IPS DF 4.7 (cell line): ENCODE data around the gene UBASH3B.
A peak's percentile ranks its signal among the peaks of the same experiment; 100 is the strongest.

Experiments used
- DNase-seq: peaks from one replicate; pipeline ENCODE4 v3.0.0-alpha.2; 2013; ENCODE audit warnings: low spot score; ENCODE audit errors: extremely low read depth

The UBASH3B gene

GRCh38 chr11:122751292-122752070, 96.0 kb downstream of the UBASH3B start:
- DNase-seq: no peak

GRCh38 chr11:122754028-122754427, 98.5 kb downstream of the UBASH3B start:
- DNase-seq: no peak

- DNase-seq: peak; percentile 30
These were observed 99.2 kb downstream of the UBASH3B start for GRCh38 chr11:122754553-122755322.

GRCh38 chr11:122755409-122755808, 99.9 kb downstream of the UBASH3B start:
- DNase-seq: no peak

GRCh38 chr11:122755941-122756340, 100.4 kb downstream of the UBASH3B start:
- no peak for DNase-seq

GRCh38 chr11:122756417-122756816, 100.9 kb downstream of the UBASH3B start:
- DNase-seq: no peak

- no peak for DNase-seq
These were observed 101.7 kb downstream of the UBASH3B start for GRCh38 chr11:122757201-122757600.

GRCh38 chr11:122758339-122758738, 102.8 kb downstream of the UBASH3B start:
- DNase-seq: no peak

GRCh38 chr11:122758974-122759373, 103.5 kb downstream of the UBASH3B start:
- no peak for DNase-seq

- DNase-seq: no peak
These were observed 107.6 kb downstream of the UBASH3B start for GRCh38 chr11:122763108-122763507.

- no peak for DNase-seq
These were observed 109.0 kb downstream of the UBASH3B start for GRCh38 chr11:122764371-122765090.

- DNase-seq: no peak
These were observed 110.1 kb downstream of the UBASH3B start for GRCh38 chr11:122765487-122766131.

GRCh38 chr11:122769126-122769780, 113.7 kb downstream of the UBASH3B start:
- no peak for DNase-seq

- no peak for DNase-seq
These were observed 117.4 kb downstream of the UBASH3B start for GRCh38 chr11:122772945-122773344.

- no peak for DNase-seq
These were observed 118.3 kb downstream of the UBASH3B start for GRCh38 chr11:122773781-122774266.

- DNase-seq: no peak
These were observed 120.3 kb downstream of the UBASH3B start for GRCh38 chr11:122775675-122776271.

- no peak for DNase-seq
These were observed 121.0 kb downstream of the UBASH3B start for GRCh38 chr11:122776546-122776945.

GRCh38 chr11:122777343-122777742, 121.8 kb downstream of the UBASH3B start:
- DNase-seq: no peak

- no peak for DNase-seq
These were observed 122.6 kb downstream of the UBASH3B start for GRCh38 chr11:122778148-122778547.

GRCh38 chr11:122779047-122779629, 123.6 kb downstream of the UBASH3B start:
- no peak for DNase-seq
